HG03565 (cell line): Measurements from ENCODE around the gene SLC26A6.

Experiments
- ATAC-seq: cut with Tn5 transposase; IDR thresholded peaks from one replicate; pipeline ENCODE4 v1.9.1; 2021; ENCODE audit warnings: mild to moderate bottlenecking, moderate library complexity; ENCODE audit not compliant: unreplicated experiment

Gene SLC26A6

DNA sequence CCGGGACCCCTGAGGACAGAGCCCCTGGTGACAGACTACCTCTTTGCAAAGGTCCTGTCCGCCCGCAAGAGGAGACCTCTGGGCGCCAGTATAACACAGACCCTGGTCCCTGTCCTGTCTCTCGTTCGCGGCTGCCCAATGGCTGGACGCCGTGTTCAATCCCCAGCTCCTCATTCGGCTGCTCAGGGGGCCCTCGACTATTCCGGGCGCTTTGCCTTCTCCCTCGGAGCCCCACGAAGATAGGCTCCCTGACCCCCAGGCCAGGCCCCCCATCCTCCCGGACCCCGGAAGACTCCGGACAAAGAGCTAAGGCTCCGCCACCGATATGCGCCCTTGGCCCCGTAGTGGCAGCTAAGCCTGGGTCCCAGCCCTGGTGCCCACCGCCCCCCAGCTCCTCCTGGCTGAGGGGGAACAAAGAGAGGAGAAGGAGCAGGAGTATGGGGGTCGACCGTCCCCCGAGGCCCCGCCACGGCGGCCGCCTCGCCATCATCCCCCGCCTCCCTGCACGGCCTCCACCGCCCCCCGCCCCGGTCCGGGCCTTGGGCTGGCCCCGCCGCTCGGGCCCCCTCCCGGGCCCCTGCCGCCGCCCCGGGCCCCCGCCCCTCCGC is 27.0 kb upstream of the SLC26A6 start:
- ATAC-seq = no peak

DNA sequence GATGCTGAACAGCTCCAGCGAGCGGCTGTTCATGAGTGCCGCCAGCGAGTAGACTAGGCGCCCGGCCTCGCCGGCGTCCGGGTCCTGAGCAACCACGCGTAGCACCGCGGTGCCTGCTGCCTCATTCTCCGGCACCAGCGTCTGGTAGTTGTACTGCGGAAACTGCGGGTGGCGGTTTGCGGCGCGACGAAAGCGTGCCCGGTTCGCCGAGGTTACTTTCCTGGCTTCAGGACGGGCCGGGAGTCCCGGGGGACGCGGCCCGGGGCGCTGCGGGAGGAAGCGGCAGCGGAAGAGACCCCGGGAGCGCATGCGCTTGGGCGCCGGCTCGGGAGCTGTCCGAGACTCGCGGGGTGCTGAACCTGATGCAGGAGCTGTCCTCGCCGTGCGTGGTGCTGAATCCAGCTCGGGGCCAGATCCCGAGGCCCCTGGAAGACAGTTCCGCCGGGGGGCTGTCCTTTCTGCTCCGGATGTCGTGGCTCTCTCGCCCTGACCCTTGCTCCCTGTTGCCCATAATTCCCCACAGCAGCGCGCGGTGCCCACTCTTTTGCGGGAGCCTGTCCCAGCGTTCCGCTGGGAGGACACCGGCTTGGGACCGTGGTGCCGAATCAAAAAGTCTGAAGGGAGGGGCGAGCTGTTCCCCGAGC is 26.4 kb upstream of the SLC26A6 start:
- ATAC-seq = no peak

DNA sequence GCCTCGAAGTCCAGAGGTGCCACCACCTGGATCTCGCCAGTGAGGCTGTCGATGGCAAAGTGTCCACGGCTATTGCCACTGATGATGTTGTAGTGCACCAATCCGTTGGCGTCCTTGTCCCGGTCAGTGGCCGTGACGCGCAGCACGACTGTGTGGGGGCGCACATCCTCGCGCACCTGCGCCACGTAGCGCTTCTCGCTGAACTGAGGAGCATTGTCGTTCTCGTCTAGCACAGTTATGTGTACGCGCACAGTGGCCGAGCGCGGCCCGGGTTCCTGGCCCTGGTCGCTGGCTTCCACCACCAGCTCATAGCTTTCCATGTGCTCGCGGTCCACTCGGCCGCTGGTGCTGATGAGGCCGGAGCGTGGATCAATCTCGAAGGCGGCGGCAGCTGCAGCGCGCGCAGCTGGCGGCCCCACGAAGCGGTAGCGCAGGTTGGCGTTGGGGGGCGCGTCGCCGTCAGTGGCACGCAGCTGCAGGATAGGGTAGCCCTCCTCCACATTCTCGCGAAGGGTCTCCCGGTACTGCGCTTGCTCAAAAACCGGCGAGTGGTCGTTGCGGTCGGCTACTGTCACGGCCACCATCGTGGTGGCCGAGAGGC is 25.6 kb upstream of the SLC26A6 start:
- no peak for ATAC-seq

DNA sequence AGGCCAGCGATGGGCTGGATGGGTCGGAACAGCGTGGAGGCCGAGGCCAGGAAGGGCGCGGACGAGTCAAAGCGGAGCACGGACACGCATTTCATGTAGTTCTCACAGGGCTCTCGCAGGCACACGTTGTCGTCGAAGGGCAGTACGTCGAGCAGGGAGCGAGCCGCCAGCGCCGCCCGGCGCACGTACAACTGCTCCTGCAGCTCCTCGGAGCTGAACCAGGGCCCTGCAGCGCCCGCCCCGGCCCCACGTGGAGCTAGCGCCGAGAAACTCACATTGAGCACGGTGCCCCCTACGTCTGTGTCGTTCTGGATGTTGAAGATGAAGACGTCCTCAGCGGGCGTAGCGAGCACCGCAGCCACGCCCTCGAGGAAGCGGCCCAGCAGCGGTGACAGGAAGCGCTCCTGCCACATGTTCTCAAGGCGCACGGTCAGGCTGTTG is 21.6 kb upstream of the SLC26A6 start:
- no peak for ATAC-seq

DNA sequence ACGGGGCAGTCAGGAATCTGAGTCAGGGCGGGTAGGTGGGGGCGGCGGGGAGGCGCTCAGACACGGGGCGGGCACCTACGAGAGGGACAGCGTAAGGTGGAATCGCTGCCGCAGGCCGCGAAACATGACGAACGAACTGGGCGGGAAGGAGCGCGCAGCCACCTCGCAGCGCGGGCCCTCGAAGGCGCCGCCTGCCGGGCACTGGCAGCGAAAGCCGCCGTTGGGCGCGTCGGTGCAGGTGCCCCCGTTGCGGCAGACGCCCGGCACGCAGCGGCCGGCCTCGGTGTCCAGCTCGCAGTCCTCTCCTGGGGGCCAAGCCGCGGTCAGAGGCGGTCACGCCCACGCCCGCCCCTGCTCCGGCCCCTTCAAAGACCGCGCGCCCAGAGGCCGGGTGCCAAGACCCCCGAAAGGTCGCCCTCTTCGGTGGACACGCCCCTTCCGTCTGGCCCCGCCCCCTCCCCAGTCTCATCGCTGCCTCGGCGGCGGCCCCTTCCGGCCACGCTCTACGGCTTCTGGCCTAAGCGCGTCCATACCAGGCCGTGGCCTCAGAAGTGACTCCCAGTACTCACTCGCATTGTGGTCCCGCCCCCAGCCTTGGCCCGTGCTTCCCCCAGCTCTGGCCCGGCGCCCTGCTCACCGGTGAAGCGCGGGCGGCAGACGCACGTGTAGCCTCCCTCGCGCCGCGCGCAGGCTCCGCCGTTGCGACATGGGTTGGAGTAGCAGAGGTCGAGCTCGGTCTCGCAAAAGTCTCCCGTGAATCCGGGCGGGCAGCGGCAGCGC is 21.0 kb upstream of the SLC26A6 start:
- ATAC-seq = peak; percentile 42

DNA sequence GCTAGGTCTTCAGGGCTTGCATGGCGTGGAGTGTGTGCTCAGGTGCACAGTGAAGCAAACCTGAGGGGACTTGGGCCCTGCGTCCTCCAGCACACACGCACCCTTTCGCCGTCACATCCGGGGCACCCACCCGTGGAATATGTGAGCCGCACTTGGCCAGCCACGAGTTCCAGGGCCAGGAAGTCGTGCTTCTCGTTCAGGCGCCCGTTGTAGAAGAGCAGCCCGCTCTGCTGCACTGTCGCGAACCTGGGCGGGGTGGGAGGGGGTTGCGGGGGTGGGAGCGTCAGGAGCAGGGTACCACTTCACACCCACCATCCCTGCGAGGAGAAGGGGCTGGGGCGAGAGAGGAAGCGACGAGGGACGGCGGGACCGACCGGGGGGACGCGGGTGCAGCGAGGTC is 20.3 kb upstream of the SLC26A6 start:
- ATAC-seq = no peak

DNA sequence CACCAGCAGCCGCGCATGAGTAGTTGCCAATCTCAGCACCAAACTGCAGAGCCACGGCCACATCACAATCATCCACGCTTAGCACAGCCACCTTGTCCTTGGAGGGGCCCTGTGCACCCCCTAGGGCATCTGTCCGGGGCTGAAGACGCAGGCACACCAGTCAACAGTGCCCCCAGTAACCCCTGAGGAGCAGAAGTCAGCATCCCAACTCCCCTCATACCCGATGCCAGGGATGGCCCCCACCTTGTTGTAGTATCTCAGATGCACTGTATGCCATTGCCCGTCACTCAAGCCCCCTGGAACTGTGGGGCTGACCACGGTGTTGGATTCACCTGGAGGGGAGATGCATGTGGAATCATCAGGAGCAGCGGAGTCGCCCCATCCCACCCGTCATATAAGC is 19.8 kb upstream of the SLC26A6 start:
- no peak for ATAC-seq

DNA sequence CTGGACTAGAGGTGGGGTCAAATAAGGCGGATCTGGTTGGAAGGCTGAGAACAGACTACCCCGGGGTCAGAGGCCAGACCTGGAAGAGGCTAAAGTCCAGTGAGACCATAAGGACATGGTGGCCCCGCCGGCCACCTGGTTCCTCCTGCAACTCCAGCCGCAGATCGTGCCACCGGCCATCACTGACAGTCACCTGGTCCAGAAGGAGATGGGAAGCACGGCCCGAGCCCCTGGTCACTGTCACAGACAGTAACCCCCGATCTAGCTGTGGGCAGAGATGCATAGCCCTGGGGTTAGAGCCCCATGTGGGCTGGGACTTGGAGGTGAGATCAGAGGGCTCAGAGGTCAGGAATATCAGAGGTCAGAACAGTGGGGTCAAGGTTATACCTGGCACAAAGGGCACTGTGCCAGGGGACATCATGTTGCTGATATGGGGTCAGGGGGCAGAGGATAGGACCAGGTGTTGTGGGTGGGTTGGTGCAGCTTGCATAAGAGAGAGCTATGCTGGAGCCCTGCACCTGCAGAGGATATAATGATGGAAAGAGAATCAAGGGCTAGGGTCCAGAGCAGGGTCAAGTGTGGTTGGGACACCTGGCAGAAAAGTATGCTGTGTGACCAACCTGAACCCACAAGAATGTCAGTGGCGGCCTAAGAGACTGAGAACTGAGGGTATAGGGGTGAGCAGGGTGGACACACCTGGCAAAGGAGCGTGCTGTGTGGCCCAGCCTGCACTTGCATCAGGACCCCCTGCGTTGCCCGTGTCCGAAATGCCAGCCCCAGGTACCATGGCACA is 17.9 kb upstream of the SLC26A6 start:
- no peak for ATAC-seq

DNA sequence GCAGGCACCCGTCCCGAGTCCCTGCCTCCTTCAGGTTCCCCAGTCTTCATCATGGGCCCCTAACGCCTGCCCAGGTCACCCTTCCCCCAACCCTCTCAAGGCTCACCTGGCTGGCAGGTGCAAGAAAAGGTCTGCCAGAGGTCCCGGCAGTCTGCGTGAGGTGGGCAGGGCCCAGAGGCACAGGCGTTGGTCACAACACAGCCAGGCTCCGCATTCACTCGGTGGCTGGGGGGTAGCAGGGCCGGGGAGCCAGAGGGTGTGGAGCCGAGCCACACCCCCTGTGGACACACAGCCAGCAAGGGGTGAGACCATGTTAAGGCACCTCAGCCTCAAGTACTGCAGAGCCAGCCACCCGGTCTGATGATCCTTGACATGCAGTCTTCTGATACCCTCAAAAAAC is 16.5 kb upstream of the SLC26A6 start:
- ATAC-seq = no peak

DNA sequence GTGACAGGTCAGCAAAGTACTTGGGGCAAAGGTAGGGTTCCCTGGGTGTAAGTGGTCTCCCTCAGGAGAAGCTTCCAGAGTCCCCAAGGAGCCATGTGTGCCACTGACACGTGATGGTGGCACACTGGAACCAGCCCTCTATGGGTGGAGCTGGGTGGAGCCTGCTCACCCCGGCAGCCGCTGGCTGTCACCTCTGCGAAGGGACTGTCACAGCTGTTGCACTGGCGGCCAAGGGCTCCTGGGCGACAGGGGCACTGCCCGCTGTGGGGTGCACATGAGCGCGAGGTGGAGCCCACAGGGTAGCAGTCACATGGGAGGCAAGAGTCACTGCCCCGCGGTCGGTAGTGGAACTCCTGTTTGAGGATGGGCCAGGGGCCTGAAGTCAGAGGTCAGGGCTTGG is 15.5 kb upstream of the SLC26A6 start:
- ATAC-seq = no peak

DNA sequence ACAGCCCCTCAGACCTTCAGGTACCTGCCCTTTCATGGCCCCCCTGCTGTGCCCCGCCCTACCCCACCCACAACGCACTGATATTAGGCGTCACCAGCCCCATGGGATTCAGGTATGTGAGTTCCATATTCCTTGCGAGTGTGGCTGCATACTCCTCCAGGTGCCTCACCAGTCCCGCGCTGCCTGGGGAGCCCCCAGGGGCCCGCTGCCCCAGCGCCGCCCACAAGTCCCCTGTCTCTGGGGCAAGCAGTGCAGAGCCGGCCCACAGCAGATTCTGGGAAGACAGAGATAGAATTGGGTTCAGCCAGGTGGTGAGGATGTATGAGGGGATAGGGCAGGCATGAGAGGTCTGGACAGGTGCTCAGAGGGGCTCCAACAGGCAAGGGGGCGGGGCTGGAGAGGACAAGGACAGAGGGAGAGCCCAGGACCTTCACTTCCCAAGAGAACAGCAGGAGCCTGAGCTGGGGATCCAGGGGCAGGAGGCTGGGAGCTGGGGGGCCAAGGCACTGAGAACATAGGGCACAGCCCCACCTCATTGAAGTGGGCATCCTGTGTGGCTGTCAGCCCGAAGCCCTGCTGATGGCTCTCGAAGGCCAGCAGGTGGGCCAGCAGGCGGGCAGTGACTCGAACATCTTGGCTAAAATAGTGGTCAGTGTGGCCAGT is 13.1 kb upstream of the SLC26A6 start:
- no peak for ATAC-seq

DNA sequence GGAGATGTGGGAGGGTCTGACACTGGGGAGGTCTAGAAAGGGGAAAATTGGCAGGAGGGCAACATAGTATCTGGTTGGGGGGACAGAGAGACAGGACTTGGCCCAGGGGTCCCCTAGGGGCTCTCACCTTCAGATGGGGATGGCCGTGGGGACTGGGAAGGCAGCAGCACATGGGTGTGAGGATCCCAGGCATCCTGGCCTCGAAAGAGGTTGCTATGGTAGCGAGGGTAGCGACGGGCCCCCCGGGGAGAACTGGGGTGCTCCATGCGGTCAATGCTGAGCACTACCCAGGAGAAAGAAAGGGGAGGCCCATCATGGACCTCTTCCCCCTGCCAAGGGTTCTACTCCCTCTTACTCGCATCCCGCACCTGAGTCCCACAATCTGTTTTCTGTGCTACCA is 12.5 kb upstream of the SLC26A6 start:
- ATAC-seq = no peak

DNA sequence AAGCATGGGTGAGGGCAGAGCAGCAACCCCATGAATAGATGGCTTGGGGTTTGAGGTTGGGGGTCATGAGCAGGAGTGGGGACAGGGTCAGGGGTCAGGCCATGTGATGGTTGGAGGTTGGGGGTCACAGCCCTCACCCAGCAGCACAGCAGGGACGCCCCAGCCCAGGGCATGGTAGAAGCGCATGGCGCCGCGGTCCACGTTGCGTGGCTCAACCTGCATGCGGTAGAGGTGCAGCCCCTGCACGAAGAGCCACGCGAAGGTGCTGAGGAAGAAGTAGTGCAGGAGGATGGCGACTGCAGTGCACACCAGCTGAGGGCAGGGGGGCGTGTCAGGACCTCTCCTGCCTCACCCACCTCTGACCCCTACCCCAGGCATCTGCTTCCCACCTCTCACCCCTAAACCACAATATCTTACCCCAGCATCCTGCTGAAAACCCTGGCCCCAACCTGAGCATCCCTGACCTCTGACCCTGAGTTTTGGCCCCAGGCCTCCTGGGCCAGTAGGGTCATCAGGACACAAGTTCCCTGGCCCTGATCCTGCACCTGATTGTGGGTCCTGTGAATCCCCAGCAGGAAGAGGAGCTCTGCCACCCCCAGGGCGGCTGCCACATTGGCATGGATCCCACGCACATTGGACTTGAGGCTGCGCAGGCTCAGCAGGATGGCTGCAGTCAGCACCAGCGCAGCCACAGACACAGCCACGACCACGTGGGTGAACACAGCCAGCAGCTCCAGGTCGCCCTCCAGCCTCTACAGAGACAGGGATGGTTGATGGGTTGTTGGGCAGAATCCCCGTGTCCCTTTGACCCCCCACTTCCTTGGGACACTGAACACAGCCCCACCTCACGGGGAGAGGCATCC is 9.9 kb upstream of the SLC26A6 start:
- ATAC-seq = no peak

DNA sequence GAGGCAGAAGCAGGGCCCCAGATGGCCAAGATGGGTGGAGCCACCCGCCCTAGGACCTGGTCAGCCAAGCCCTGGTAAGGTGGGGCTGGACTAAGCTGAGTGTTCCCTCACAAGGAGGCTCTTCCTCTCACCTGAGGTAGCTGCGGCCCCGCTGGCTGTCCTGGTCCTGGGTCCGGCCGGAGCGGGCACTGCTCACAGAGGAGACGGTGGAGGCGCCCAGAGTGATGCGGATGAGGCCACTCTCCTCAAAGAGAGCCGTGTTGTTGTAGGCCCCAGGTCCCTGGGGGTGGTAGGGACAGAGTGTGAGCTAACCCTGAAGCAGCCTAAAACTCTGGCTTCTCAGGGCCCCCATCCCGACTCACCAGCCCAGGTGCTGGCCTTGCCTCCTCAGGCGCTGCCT is 7.3 kb upstream of the SLC26A6 start:
- no peak for ATAC-seq

DNA sequence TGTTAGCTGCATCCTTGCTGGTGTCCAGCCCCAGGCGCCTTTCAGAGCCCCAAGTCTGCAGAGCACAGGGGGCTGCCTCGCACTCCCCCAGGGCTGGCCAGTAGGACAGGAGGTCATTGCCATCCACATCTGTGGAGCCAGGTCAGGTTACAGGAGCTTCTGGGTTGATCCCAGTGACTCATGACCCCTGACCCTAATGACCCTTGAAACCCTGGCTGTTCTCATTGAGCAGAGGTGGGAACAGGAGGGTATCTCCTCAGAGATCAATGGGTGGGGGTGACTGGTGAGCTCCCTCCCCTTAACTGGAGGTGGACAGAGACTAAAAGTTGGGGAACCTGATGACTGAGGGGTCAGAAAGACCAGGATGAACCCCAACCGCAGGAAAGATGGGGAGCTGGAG is 6.1 kb upstream of the SLC26A6 start:
- no peak for ATAC-seq

DNA sequence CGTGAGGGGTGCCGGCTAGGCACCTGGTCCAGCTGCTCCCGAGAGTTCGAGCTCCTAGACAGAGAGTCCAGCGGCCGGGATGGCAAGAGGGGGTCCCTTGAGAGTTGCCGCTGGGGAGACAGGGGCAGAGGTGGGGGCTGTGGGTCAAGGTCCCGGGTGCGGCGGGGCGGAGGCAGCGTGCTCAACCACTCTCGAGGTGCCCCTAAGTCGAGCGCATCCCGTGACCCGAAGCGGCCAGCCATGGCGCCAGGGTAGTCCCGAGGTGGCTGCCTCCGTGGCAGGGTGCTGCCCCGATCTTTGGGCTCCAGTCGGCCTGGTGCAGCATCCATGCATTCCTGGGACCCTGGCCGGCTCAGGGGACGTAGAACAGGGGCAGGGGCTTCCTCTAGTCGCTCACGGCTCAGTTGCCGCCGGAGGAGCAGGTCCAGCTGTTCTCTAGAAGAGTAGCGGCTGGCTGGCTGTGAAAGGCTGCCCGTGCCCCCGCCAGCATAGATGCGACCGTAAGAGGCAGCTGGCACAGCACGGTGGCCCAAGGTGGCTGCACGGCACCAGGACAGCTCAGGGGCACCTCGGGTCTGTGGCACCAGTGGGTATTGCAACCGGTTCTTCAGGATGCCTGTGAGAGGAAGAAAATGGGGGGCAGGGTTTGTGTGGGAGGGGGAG is 4.8 kb upstream of the SLC26A6 start:
- no peak for ATAC-seq

DNA sequence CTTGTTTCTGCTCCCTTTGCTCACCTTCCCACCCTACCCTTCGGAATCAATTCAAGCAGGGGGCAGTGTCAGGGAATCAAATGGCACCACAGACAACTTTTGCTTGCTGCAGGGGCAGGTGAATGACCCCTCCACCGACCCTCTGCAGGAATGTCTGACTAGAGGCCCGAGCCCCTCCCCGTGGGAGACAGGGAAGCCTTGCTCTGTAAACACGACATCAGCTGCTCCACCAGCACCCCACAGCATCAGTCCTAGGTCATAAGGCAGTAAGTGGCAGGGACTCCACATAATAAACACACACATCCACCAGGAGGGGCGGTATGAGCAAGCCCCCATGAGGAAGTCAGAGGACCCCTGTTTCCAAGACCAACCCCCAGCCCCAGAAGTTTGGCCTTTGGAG is 2.0 kb upstream of the SLC26A6 start:
- ATAC-seq = no peak

DNA sequence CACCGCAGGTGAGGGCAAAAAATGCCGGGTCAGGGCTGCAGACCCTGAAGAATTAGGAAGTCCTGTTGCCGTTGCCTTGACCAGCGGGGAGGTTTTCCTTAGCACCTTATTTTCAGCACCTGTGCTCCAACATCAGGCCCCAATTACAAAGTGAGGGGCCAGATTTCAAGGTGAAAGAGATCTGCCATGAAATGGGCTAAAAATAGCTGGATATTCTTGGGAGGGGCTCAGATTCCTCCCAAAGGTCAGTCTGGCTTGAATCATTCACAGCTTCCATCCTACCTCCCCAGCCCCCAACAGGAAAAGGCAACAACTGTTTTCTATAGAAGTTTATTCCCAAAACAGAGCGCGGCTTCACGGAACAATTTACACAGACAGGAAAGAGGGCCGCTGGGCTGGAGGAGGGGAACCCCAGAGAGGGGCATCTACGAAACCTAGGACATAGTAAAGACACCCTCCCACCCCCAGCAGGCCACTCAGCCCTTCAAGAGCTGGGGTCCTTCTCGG is 941 bp upstream of the SLC26A6 start:
- no peak for ATAC-seq

DNA sequence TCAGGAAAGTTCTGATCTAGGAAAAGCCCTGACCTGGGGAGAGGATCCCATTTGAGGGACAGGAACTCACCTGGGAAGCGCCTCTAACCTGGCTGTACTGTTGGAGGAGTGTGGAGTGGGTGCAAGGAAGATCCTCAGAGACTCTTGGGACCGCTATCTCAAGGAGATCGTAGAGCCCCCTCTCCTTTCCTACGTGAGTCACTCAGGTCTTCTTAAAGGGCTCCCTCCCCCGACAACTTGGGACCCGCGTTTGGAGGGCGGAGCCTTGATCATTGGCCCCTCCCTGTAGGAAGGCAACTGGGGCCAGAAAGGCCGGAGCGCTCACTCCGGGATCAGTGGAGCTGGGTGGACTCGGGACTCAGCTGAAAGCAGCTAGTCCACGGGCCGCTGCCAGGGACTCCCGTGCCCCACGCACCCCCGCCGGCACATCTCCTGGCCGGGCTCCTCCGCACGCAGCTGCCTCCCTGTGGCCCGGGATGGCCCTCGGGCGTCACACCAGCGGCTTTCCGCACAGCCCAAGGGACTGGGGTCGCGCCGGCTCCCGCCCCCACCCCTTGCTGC is 520 bp downstream of the SLC26A6 start:
- no peak for ATAC-seq
